Activated T-helper 1 cell treated with anti-CD3 and anti-CD28 coated beads, Interleukin-12 subunit alpha, Interleukin-12 subunit beta, Interleukin-2, Interleukin-4 antibody, amounts not matched to agents 30 ng/mL and 10 ng/mL and 1 ng/mL, durations not matched to agents 14 hours and 24 hours and 36 hours (primary cell): ENCODE measurements around the gene ERICH2. TPM values are rescaled to one million over a fixed set of nuclear protein-coding genes. Genes with fewer than 3 reads are reported as not detected.

Experiments used
- DNase-seq: peaks from one replicate; pipeline ENCODE4 v3.0.0; 2021; ENCODE audit warnings: low spot score
- H3K27ac Mint-ChIP-seq: one replicate; pipeline ENCODE4 v1.8.0; 2021; ENCODE audit warnings: mild to moderate bottlenecking, mixed read lengths
- H3K27me3 Mint-ChIP-seq: one replicate; pipeline ENCODE4 v1.8.0; 2022; ENCODE audit warnings: mild to moderate bottlenecking, moderate library complexity, mixed read lengths; ENCODE audit not compliant: insufficient read depth
- H3K36me3 Mint-ChIP-seq: one replicate; pipeline ENCODE4 v1.8.0; 2021; ENCODE audit warnings: low read depth, mixed read lengths
- H3K4me1 Mint-ChIP-seq: one replicate; pipeline ENCODE4 v1.8.0; 2021; ENCODE audit warnings: low read depth, mixed read lengths
- H3K4me3 Mint-ChIP-seq: one replicate; pipeline ENCODE4 v1.8.0; 2021; ENCODE audit warnings: mild to moderate bottlenecking, moderate library complexity, mixed read lengths
- H3K9me3 Mint-ChIP-seq: one replicate; pipeline ENCODE4 v1.8.0; 2021; ENCODE audit warnings: mixed read lengths
- intact Hi-C: fragments of 100-400 bp; cut with micrococcal nuclease; formaldehyde crosslinking; loops from one replicate; pipeline ENCODE4 v1.15.1; 2024
- total RNA-seq: library from RNA; stranded (reverse); gene quantifications from 2 replicates; pipeline ENCODE4 v1.2.3, GENCODE V29; 2022

ERICH2 gene
- total RNA-seq, 1 donor from 2014 or later = not detected

GRCh38 chr2:170814533-170815230 is 44.5 kb downstream of the ERICH2 start:
- DNase-seq = no peak
- Mint-ChIP-seq H3K4me1 (peaks cover 29% of the 10 kb centered on the region), H3K27ac (peak overlapping the region; percentile 38), H3K9me3 (no peaks in the 10 kb centered on the region), H3K36me3 (peaks cover 3% of the 10 kb centered on the region), H3K4me3 (no peak overlapping the region), H3K27me3 (peaks cover 78% of the 10 kb centered on the region)
- intact Hi-C loops = loop anchor here (1.0 to 5.0 kb wide), 3 partner anchors 99 to 1288 kb away; partner anchors contain the start of genes DLX2 and SP5

- Mint-ChIP-seq H3K36me3 (peaks cover 3% of the 10 kb centered on the region), H3K4me3 (peak overlapping the region; percentile 70), H3K27me3 (peaks cover 80% of the 10 kb centered on the region), H3K4me1 (peaks cover 29% of the 10 kb centered on the region), H3K27ac (peak overlapping the region; percentile 77), H3K9me3 (no peaks in the 10 kb centered on the region)
- intact Hi-C loops = loop anchor here (1.0 to 5.0 kb wide), 3 partner anchors 100 to 1287 kb away; partner anchors contain the start of genes DLX2 and SP5
- DNase-seq = no peak
Observed at GRCh38 chr2:170815311-170815710, 45.1 kb downstream of the ERICH2 start.

GRCh38 chr2:170815746-170816503 is 45.7 kb downstream of the ERICH2 start:
- H3K36me3 Mint-ChIP-seq = peaks cover 5% of the 10 kb centered on the region
- peak overlapping the region; percentile 79 for H3K4me3 Mint-ChIP-seq
- DNase-seq = peak; percentile 54
- peak overlapping the region; percentile 77 for H3K27ac Mint-ChIP-seq
- H3K27me3 Mint-ChIP-seq = peaks cover 83% of the 10 kb centered on the region
- H3K9me3 Mint-ChIP-seq = no peaks in the 10 kb centered on the region
- intact Hi-C loops = loop anchor here (1.0 to 5.0 kb wide), 6 partner anchors 57 to 1286 kb away; partner anchors contain the start of genes DLX2 and SP5
- H3K4me1 Mint-ChIP-seq = peaks cover 35% of the 10 kb centered on the region

GRCh38 chr2:170816504-170817092 is 46.4 kb downstream of the ERICH2 start, which contains the start of gene GAD1:
Gene GAD1 (plus strand): TSS chr2:170816887. CDS start chr2:170818592, 1,705 bp downstream.
- peak; percentile 49 for DNase-seq
- peak within 1 kb of the TSS; percentile 77 for H3K27ac Mint-ChIP-seq
- peak within 1 kb of the TSS; percentile 79 for H3K4me3 Mint-ChIP-seq
- H3K9me3 Mint-ChIP-seq = no peaks in the 10 kb centered on the region
- peaks cover 39% of the 10 kb centered on the region for H3K4me1 Mint-ChIP-seq
- H3K36me3 Mint-ChIP-seq = peaks cover 5% of the 10 kb centered on the region
- intact Hi-C loops = loop anchor here (1.0 to 5.0 kb wide), 5 partner anchors 56 to 1286 kb away; partner anchors contain the start of gene DLX2
- H3K27me3 Mint-ChIP-seq = peaks cover 86% of the 10 kb centered on the region

- H3K27ac Mint-ChIP-seq = peak overlapping the region; percentile 40
- DNase-seq = no peak
- H3K9me3 Mint-ChIP-seq = no peaks in the 10 kb centered on the region
Observed at GRCh38 chr2:170817093-170818035, 47.2 kb downstream of the ERICH2 start.

GRCh38 chr2:170818036-170818751 is 48.0 kb downstream of the ERICH2 start:
- no peak for DNase-seq
- intact Hi-C loops = loop anchor here (5.0 kb wide), 2 partner anchors 1264 to 1284 kb away; partner anchors contain the start of gene DLX2
- Mint-ChIP-seq H3K36me3 (peaks cover 5% of the 10 kb centered on the region), H3K27ac (peak overlapping the region; percentile 44), H3K9me3 (no peaks in the 10 kb centered on the region), H3K27me3 (peaks cover 92% of the 10 kb centered on the region), H3K4me1 (peaks cover 46% of the 10 kb centered on the region), H3K4me3 (peak overlapping the region; percentile 79)

More at GRCh38 chr2:170817093-170818035, 47.2 kb downstream of the ERICH2 start:
- intact Hi-C loops = loop anchor here (2.0 to 5.0 kb wide), 3 partner anchors 55 to 1285 kb away; partner anchors contain the start of gene DLX2
- H3K4me3 Mint-ChIP-seq = peak overlapping the region; percentile 79
- H3K4me1 Mint-ChIP-seq = peaks cover 40% of the 10 kb centered on the region
- peaks cover 91% of the 10 kb centered on the region for H3K27me3 Mint-ChIP-seq
- H3K36me3 Mint-ChIP-seq = peaks cover 5% of the 10 kb centered on the region

- Mint-ChIP-seq H3K36me3 (peaks cover 5% of the 10 kb centered on the region), H3K27ac (peak overlapping the region; percentile 44)
- intact Hi-C loops = loop anchor here (5.0 kb wide), 2 partner anchors 1263 to 1283 kb away; partner anchors contain the start of gene DLX2
Observed at GRCh38 chr2:170818752-170819470, 48.7 kb downstream of the ERICH2 start.

GRCh38 chr2:170819680-170820664 is 49.8 kb downstream of the ERICH2 start:
- Mint-ChIP-seq H3K4me3 (peak overlapping the region; percentile 68), H3K27me3 (peaks cover 87% of the 10 kb centered on the region), H3K4me1 (peaks cover 38% of the 10 kb centered on the region), H3K36me3 (peaks cover 5% of the 10 kb centered on the region), H3K27ac (no peak overlapping the region), H3K9me3 (no peaks in the 10 kb centered on the region)
- DNase-seq = no peak
- intact Hi-C loops = loop anchor here (5.0 kb wide), 2 partner anchors 1262 to 1282 kb away; partner anchors contain the start of gene DLX2

More at GRCh38 chr2:170818752-170819470, 48.7 kb downstream of the ERICH2 start:
- Mint-ChIP-seq H3K27me3 (peaks cover 87% of the 10 kb centered on the region), H3K4me3 (peak overlapping the region; percentile 79), H3K9me3 (no peaks in the 10 kb centered on the region), H3K4me1 (peaks cover 42% of the 10 kb centered on the region)
- DNase-seq = no peak

- intact Hi-C loops = no loop called here
- Mint-ChIP-seq H3K27ac (peak overlapping the region; percentile 35), H3K9me3 (no peaks in the 10 kb centered on the region), H3K36me3 (peaks cover 2% of the 10 kb centered on the region), H3K4me1 (peaks cover 32% of the 10 kb centered on the region), H3K27me3 (peaks cover 86% of the 10 kb centered on the region), H3K4me3 (peak overlapping the region; percentile 68)
- DNase-seq = no peak
Observed at GRCh38 chr2:170820757-170821530, 50.8 kb downstream of the ERICH2 start.
